22Rv1 (cell line): Measurements from ENCODE around the gene TTBK1.

Experiments
- CTCF ChIP-seq: fragments of 450-650 bp; IDR thresholded peaks from 2 replicates; pipeline ENCODE4 v1.5.1; 2017; ENCODE audit warnings: mild to moderate bottlenecking
- ZFX ChIP-seq: fragments of 450-650 bp; IDR thresholded peaks from 2 replicates; pipeline ENCODE4 v1.6.1; 2017; ENCODE audit warnings: antibody characterized with exemption, borderline replicate concordance

- TF ChIP-seq CTCF (no peak), ZFX (no peak)
Observed at GRCh38 chr6:43193929-43194328, 49.4 kb upstream of the TTBK1 start.
